Mesenchymal stem cell (in vitro differentiated cells and primary cell): Measurements from ENCODE around the gene LIPG.

Source experiments
- DNase-seq: peaks from one replicate; pipeline ENCODE4 v3.0.0-alpha.2; 2013
- H2AFZ ChIP-seq: one replicate; pipeline ENCODE4 v1.6.1; 2013; ENCODE audit warnings: low read depth, mild to moderate bottlenecking, control low read depth, inconsistent platforms, low read length, moderate library complexity
- H2AK5ac ChIP-seq: 2 replicates; pipeline ENCODE4 v1.6.1; 2013; ENCODE audit warnings: low read length, moderate library complexity, mild to moderate bottlenecking, inconsistent platforms; ENCODE audit not compliant: severe bottlenecking
- H2BK120ac ChIP-seq: one replicate; pipeline ENCODE4 v1.6.1; 2013; ENCODE audit warnings: low read depth, mild to moderate bottlenecking, inconsistent platforms, low read length, moderate library complexity
- H2BK12ac ChIP-seq, 2 experiments: one replicate each; pipeline ENCODE4 v1.6.1; 2013; ENCODE audit warnings: inconsistent platforms in 2 of 2, low read length in 2 of 2, mild to moderate bottlenecking in 2 of 2, moderate library complexity in 2 of 2, control low read depth in 1 of 2
- H2BK15ac ChIP-seq: one replicate; pipeline ENCODE4 v1.6.1; 2013; ENCODE audit warnings: mild to moderate bottlenecking, low read depth, inconsistent platforms; ENCODE audit not compliant: poor library complexity, severe bottlenecking
- H2BK5ac ChIP-seq: 2 replicates; pipeline ENCODE4 v1.6.1; 2013; ENCODE audit warnings: low read depth, mild to moderate bottlenecking, low read length, control low read depth, inconsistent platforms; ENCODE audit not compliant: poor library complexity, severe bottlenecking
- H3K14ac ChIP-seq, 2 experiments: one replicate each; pipeline ENCODE4 v1.6.1; 2013; ENCODE audit warnings: inconsistent platforms in 2 of 2, low read length in 2 of 2, control low read depth in 1 of 2, mild to moderate bottlenecking in 1 of 2, moderate library complexity in 1 of 2
- H3K18ac ChIP-seq, 2 experiments: one replicate each; pipeline ENCODE4 v1.6.1; 2013; ENCODE audit warnings: inconsistent platforms in 2 of 2, low read length in 2 of 2, control low read depth in 1 of 2, low read depth in 1 of 2, mild to moderate bottlenecking in 1 of 2
- H3K23ac ChIP-seq, 2 experiments: one replicate each; pipeline ENCODE4 v1.6.1; 2013; ENCODE audit warnings: inconsistent platforms in 2 of 2, low read length in 2 of 2, mild to moderate bottlenecking in 2 of 2, moderate library complexity in 2 of 2, control low read depth in 1 of 2
- H3K27ac ChIP-seq: 2 replicates; pipeline ENCODE4 v1.5.1; 2013; ENCODE audit warnings: mild to moderate bottlenecking, moderate library complexity, low read length, control low read depth, inconsistent platforms; ENCODE audit not compliant: poor library complexity, severe bottlenecking
- H3K27me3 ChIP-seq, 2 experiments: 2 replicates each; pipeline versions ENCODE4 v1.6.1 to v1.7.0; 2013; ENCODE audit warnings: low read length in 2 of 2, mild to moderate bottlenecking in 2 of 2, moderate library complexity in 2 of 2, control low read depth in 1 of 2, inconsistent platforms in 1 of 2; ENCODE audit not compliant: control insufficient read depth in 1 of 2, insufficient read depth in 1 of 2
- H3K36me3 ChIP-seq, 2 experiments: 2 replicates each; pipeline versions ENCODE4 v1.6.1 to v1.7.0; 2013; ENCODE audit warnings: low read length in 2 of 2, control low read depth in 1 of 2, inconsistent platforms in 1 of 2, low read depth in 1 of 2, mild to moderate bottlenecking in 1 of 2; ENCODE audit not compliant: insufficient read depth in 2 of 2, control insufficient read depth in 1 of 2
- H3K4ac ChIP-seq, 2 experiments: one replicate each; pipeline ENCODE4 v1.6.1; 2013; ENCODE audit warnings: inconsistent platforms in 2 of 2, low read length in 2 of 2, mild to moderate bottlenecking in 2 of 2, moderate library complexity in 2 of 2, control low read depth in 1 of 2, low read depth in 1 of 2
- H3K4me1 ChIP-seq: 2 replicates; pipeline ENCODE4 v1.6.1; 2013; ENCODE audit warnings: low read depth, low read length, control low read depth; ENCODE audit not compliant: control insufficient read depth, insufficient read depth
- H3K4me2 ChIP-seq: 2 replicates; pipeline ENCODE4 v1.6.1; 2013; ENCODE audit warnings: low read length, mild to moderate bottlenecking, inconsistent platforms; ENCODE audit not compliant: poor library complexity, severe bottlenecking
- H3K4me3 ChIP-seq, 2 experiments: 2 replicates each; pipeline versions ENCODE4 v1.5.1 to v1.7.0; 2013; ENCODE audit warnings: low read length in 2 of 2, mild to moderate bottlenecking in 2 of 2, control low read depth in 1 of 2, low read depth in 1 of 2; ENCODE audit not compliant: insufficient read depth in 1 of 2
- H3K79me1 ChIP-seq: replicated peaks from 2 replicates; pipeline ENCODE4 v1.6.1; 2013; ENCODE audit warnings: mild to moderate bottlenecking, control low read depth, low read length, inconsistent platforms; ENCODE audit not compliant: poor library complexity, severe bottlenecking
- H3K9ac ChIP-seq: 2 replicates; pipeline ENCODE4 v1.7.0; 2013; ENCODE audit warnings: mild to moderate bottlenecking, low read length, moderate library complexity
- H3K9me3 ChIP-seq: 2 replicates; pipeline ENCODE4 v1.7.0; 2013; ENCODE audit warnings: mild to moderate bottlenecking, low read length; ENCODE audit not compliant: control insufficient read depth
- H4K8ac ChIP-seq: one replicate; pipeline ENCODE4 v1.6.1; 2013; ENCODE audit warnings: inconsistent platforms, mild to moderate bottlenecking, low read length, moderate library complexity
- H4K91ac ChIP-seq: one replicate; pipeline ENCODE4 v1.6.1; 2013; ENCODE audit warnings: mild to moderate bottlenecking, low read length, inconsistent platforms
- WGBS: methylation state at CpG from one replicate; pipeline ENCODE4 v1.1.7; 2013; ENCODE audit warnings: mixed read lengths; 5-methylcytosine and 5-hydroxymethylcytosine counted together

The LIPG gene

GRCh38 chr18:49640741-49641140, 78.9 kb downstream of the LIPG start:
- H4K91ac ChIP-seq: no peak overlapping the region
- no peak overlapping the region for H2BK5ac ChIP-seq
- H2BK120ac ChIP-seq: no peak overlapping the region
- no peaks in the 10 kb centered on the region for H3K27me3 ChIP-seq
- H3K4me3 ChIP-seq: no peak overlapping the region
- H2AFZ ChIP-seq: no peak overlapping the region
- H3K4me1 ChIP-seq: peaks cover 9% of the 10 kb centered on the region
- no peak overlapping the region for H3K23ac ChIP-seq
- no peak overlapping the region for H3K9ac ChIP-seq
- H3K27ac ChIP-seq: no peak overlapping the region
- H2AK5ac ChIP-seq: no peak overlapping the region
- no peak overlapping the region for H4K8ac ChIP-seq
- no peak overlapping the region for H3K18ac ChIP-seq
- H2BK15ac ChIP-seq: no peak overlapping the region
- H3K79me1 ChIP-seq: no peaks in the 10 kb centered on the region
- H2BK12ac ChIP-seq: peak overlapping the region in 1 of 2 experiments; percentile 25
- WGBS: 85% methylated on average over 6 of the region's 6 CpGs
- H3K36me3 ChIP-seq: no peaks in the 10 kb centered on the region
- no peak overlapping the region for H3K14ac ChIP-seq
- DNase-seq: no peak
- no peak overlapping the region for H3K4ac ChIP-seq
- no peaks in the 10 kb centered on the region for H3K9me3 ChIP-seq
- H3K4me2 ChIP-seq: no peak overlapping the region

DNA sequence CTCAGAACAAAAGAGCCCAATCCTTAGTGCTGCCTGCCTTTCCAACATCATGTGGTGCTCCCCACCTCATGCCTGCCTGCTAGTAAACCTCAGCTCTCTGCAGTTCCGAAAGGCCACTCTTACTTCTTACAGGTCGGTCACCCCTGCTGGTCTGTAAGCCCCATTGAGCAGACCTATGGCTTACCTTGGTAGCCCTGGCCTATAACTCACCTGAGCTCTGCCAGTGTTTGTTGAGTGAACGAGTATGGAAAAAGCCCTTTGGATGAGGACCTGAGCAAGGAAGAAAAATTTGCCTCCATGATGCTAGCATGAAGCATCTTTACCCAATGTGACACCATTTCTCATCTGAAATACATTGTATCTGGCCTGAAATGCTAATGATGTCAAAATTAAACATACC, 83.3 kb downstream of the LIPG start:
- Histone ChIP-seq H3K4me2 (no peak overlapping the region), H2BK120ac (no peak overlapping the region), H3K14ac (no peak overlapping the region), H3K79me1 (no peaks in the 10 kb centered on the region), H3K9ac (peak overlapping the region; percentile 4), H2AFZ (no peak overlapping the region), H3K27me3 (no peaks in the 10 kb centered on the region), H3K4me1 (peaks cover 14% of the 10 kb centered on the region), H4K91ac (peak overlapping the region; percentile 40), H4K8ac (no peak overlapping the region), H3K23ac (no peak overlapping the region), H3K36me3 (no peaks in the 10 kb centered on the region), H3K4me3 (peak overlapping the region in 1 of 2 experiments; percentile 64), H3K18ac (peak overlapping the region in 1 of 2 experiments; percentile 70), H3K4ac (peak overlapping the region in 1 of 2 experiments; percentile 58), H2AK5ac (peak overlapping the region; percentile 76), H3K9me3 (no peaks in the 10 kb centered on the region), H3K27ac (no peak overlapping the region), H2BK15ac (no peak overlapping the region), H2BK5ac (no peak overlapping the region), H2BK12ac (peak overlapping the region; percentile 32 to 88)
- WGBS: 98% methylated on average over 3 of the region's 3 CpGs
- DNase-seq: no peak

GRCh38 chr18:49645841-49646351, 84.0 kb downstream of the LIPG start:
- H3K27me3 ChIP-seq: no peaks in the 10 kb centered on the region
- WGBS: 55% methylated on average over 10 of the region's 10 CpGs
- peak overlapping the region in 1 of 2 experiments; percentile 4 for H2BK12ac ChIP-seq
- H3K23ac ChIP-seq: no peak overlapping the region
- peaks cover 20% of the 10 kb centered on the region for H3K4me1 ChIP-seq
- H3K27ac ChIP-seq: no peak overlapping the region
- peak overlapping the region; percentile 82 for H2AK5ac ChIP-seq
- H3K9me3 ChIP-seq: no peaks in the 10 kb centered on the region
- no peaks in the 10 kb centered on the region for H3K36me3 ChIP-seq
- H4K8ac ChIP-seq: peak overlapping the region; percentile 66
- peak overlapping the region in 1 of 2 experiments; percentile 40 for H3K4ac ChIP-seq
- DNase-seq: peak; percentile 61
- H4K91ac ChIP-seq: no peak overlapping the region
- no peaks in the 10 kb centered on the region for H3K79me1 ChIP-seq
- no peak overlapping the region for H3K14ac ChIP-seq
- no peak overlapping the region for H2BK120ac ChIP-seq
- peak overlapping the region in 1 of 2 experiments; percentile 64 for H3K4me3 ChIP-seq
- peak overlapping the region; percentile 72 for H2AFZ ChIP-seq
- peak overlapping the region; percentile 6 to 40 for H3K18ac ChIP-seq
- peak overlapping the region; percentile 4 for H3K9ac ChIP-seq
- H2BK5ac ChIP-seq: no peak overlapping the region
- no peak overlapping the region for H3K4me2 ChIP-seq
- H2BK15ac ChIP-seq: no peak overlapping the region

DNA sequence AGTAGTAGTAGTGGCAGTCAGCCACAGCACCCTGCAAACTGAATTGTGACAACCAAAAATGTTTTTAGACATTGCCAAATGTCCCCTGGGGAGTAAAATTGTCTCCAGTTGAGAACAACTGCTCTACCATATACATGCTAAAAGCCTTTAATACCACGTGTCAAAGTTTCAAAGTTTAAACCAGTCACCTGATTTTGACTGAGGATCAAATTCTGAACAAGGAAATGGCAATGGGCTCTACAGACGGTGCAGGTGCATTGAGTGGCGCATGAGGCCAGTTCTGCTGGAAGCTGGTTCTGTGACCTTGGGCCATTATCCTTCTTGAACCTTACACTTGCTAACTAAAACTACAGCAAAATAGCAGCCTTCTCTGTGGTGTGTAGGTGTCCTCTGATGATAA, 85.0 kb downstream of the LIPG start:
- H2BK12ac ChIP-seq: peak overlapping the region; percentile 64 to 73
- WGBS: 93% methylated on average over 2 of the region's 3 CpGs

More for the DNA sequence above, 85.0 kb downstream of the LIPG start:
- H2AFZ ChIP-seq: no peak overlapping the region
- no peaks in the 10 kb centered on the region for H3K9me3 ChIP-seq
- no peak overlapping the region for H3K4me3 ChIP-seq
- no peak overlapping the region for H2BK120ac ChIP-seq
- H3K14ac ChIP-seq: no peak overlapping the region
- H2AK5ac ChIP-seq: peak overlapping the region; percentile 69
- H3K27ac ChIP-seq: peak overlapping the region; percentile 71
- H3K4me2 ChIP-seq: no peak overlapping the region
- H4K8ac ChIP-seq: no peak overlapping the region
- H3K18ac ChIP-seq: no peak overlapping the region
- H3K4ac ChIP-seq: peak overlapping the region in 1 of 2 experiments; percentile 9
- H2BK15ac ChIP-seq: no peak overlapping the region
- H3K79me1 ChIP-seq: no peaks in the 10 kb centered on the region
- DNase-seq: peak; percentile 6
- H2BK5ac ChIP-seq: peak overlapping the region; percentile 33
- H3K4me1 ChIP-seq: peaks cover 23% of the 10 kb centered on the region
- no peak overlapping the region for H3K9ac ChIP-seq
- no peak overlapping the region for H4K91ac ChIP-seq
- no peaks in the 10 kb centered on the region for H3K36me3 ChIP-seq
- no peak overlapping the region for H3K23ac ChIP-seq
- H3K27me3 ChIP-seq: no peaks in the 10 kb centered on the region
